ENCODE results near the gene CCDC152.

DNA sequence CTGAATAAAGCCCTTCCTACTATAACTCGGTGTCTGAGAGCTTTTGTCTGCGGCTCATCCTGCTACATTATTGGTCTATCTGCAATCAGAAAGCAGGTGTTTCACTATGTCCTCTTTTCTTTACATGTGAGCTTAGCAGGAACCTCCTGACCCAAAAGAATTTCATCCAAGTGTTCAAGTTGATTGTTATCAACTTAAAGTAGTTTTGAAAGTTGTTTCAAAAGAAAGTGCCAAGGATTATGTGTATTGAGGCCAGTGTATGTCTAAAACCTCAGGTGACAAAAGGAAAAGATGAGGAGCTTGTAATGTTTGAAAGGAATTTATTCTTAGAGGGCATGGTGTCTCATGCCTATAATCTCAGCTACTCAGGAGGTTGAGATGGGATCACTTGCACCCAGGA, 63.1 kb downstream of the CCDC152 start:
- TF ChIP-seq CTCF (conservative IDR thresholded peaks at IDR 0.05; ENCODE audit: low read length) = no peak
- TF ChIP-seq EZH2phosphoT487 (IDR thresholded peaks at IDR 0.05; ENCODE audit: borderline replicate concordance) = no peak
